Endothelial cell of umbilical vein (primary cell): Measurements from ENCODE around the gene SIGLEC8. TPM values are rescaled to one million over a fixed set of nuclear protein-coding genes. Genes with fewer than 3 reads are reported as not detected.

Experiments used
- BruUV-seq: library from RNA; stranded (reverse); fragments of 400-500 nt; replicated peaks from 2 replicates; lab custom pipeline; 2021; lab: Mats Ljungman, UMichigan
- CTCF ChIA-PET: fragments of 300-600, 350-600 bp; sonication (Branson Sonifier 250); formaldehyde crosslinking; loops from one replicate; lab custom pipeline; 2021; ENCODE audit warnings: antibody characterized with exemption, inconsistent platforms; lab: Charles Lee
- POLR2A ChIA-PET: fragments of 300-600, 350-600 bp; sonication (Branson Sonifier 250); formaldehyde crosslinking; loops from one replicate; lab custom pipeline; 2021; ENCODE audit warnings: antibody characterized with exemption, inconsistent platforms; lab: Charles Lee
- DNase-seq: peaks from one replicate; pipeline ENCODE4 v3.0.0-alpha.2; 2011; ENCODE audit warnings: low read depth, low spot score
- FAIRE-seq: peaks from 2 replicates; lab custom pipeline; 2011; peaks lifted over from hg19 to GRCh38; lab: Jason Lieb, UNC
- H2AFZ ChIP-seq: 2 replicates; pipeline ENCODE4 v1.6.0; 2012; ENCODE audit warnings: low read depth, low read length, control low read depth, inconsistent platforms
- H3K27ac ChIP-seq: 2 replicates; pipeline ENCODE4 v1.5.1; 2011; ENCODE audit warnings: low read depth, mild to moderate bottlenecking, control low read depth, low read length, moderate library complexity; ENCODE audit not compliant: insufficient read depth
- H3K27me3 ChIP-seq, 2 experiments: 2 replicates each; pipeline versions ENCODE4 v1.6.0 to v1.6.1; 2011; ENCODE audit warnings: low read length in 2 of 2, mixed read lengths in 1 of 2; ENCODE audit not compliant: control insufficient read depth in 2 of 2, insufficient read depth in 2 of 2
- H3K36me3 ChIP-seq, 2 experiments: 2 replicates in 1 of 2; 3 replicates in 1 of 2; pipeline ENCODE4 v1.5.1; 2011; ENCODE audit warnings: low read length in 2 of 2, mild to moderate bottlenecking in 1 of 2, moderate library complexity in 1 of 2; ENCODE audit not compliant: control insufficient read depth in 2 of 2, insufficient read depth in 2 of 2; ENCODE audit errors: extremely low read depth in 1 of 2
- H3K4me1 ChIP-seq: 3 replicates; pipeline ENCODE4 v1.5.1; 2011; ENCODE audit warnings: mild to moderate bottlenecking, low read length; ENCODE audit not compliant: control insufficient read depth, insufficient read depth; ENCODE audit errors: extremely low read depth
- H3K4me2 ChIP-seq: 2 replicates; pipeline ENCODE4 v1.6.1; 2011; ENCODE audit warnings: low read length, control low read depth, mixed read lengths; ENCODE audit not compliant: insufficient read depth
- H3K4me3 ChIP-seq, 3 experiments: fragments of 200-600 bp in 1 of 3; sonication (generic), shearing (Covaris generic) in 1 of 3; replicated peaks in 1 of 3; 2 replicates each; pipeline ENCODE4 v1.5.1; 2011 to 2016; ENCODE audit warnings: control low read depth in 3 of 3, low read length in 3 of 3, mild to moderate bottlenecking in 2 of 3, inconsistent platforms in 1 of 3, low read depth in 1 of 3, moderate library complexity in 1 of 3; ENCODE audit not compliant: insufficient read depth in 1 of 3
- H3K79me2 ChIP-seq: 2 replicates; pipeline ENCODE4 v1.6.0; 2012; ENCODE audit warnings: low read length, inconsistent platforms; ENCODE audit not compliant: control insufficient read depth, insufficient read depth
- H3K9ac ChIP-seq: replicated peaks from 2 replicates; pipeline ENCODE3; 2011; ENCODE audit warnings: low read length, control low read depth; ENCODE audit not compliant: insufficient read depth; ENCODE audit errors: extremely low read depth
- H3K9me1 ChIP-seq: replicated peaks from 3 replicates; pipeline ENCODE4 v1.6.0; 2011; ENCODE audit warnings: mild to moderate bottlenecking, low read length; ENCODE audit not compliant: control insufficient read depth, insufficient read depth; ENCODE audit errors: extremely low read depth
- H3K9me3 ChIP-seq: replicated peaks from 2 replicates; pipeline ENCODE4 v1.5.1; 2012; ENCODE audit warnings: low read length, inconsistent platforms; ENCODE audit not compliant: control insufficient read depth, insufficient read depth
- H4K20me1 ChIP-seq: replicated peaks from 2 replicates; pipeline ENCODE3; 2011; ENCODE audit warnings: mild to moderate bottlenecking, low read length; ENCODE audit not compliant: control insufficient read depth, insufficient read depth; ENCODE audit errors: extremely low read depth
- GATA2 ChIP-seq: IDR thresholded peaks from 2 replicates; pipeline ENCODE4 v1.7.0; 2011; ENCODE audit warnings: low read depth, mild to moderate bottlenecking, moderate library complexity, mixed read lengths, low read length; ENCODE audit not compliant: insufficient read length, insufficient read depth
- MYC ChIP-seq: IDR thresholded peaks from one replicate; pipeline ENCODE4 v1.6.1; 2011; ENCODE audit warnings: mild to moderate bottlenecking, low read depth, low read length
- dilution Hi-C: fragments of 300-500 bp; cut with MboI; formaldehyde crosslinking; loops from one replicate; pipeline ENCODE4 v1.15.0; 2019; ENCODE audit warnings: low sequenced_read_pairs; ENCODE audit not compliant: extremely low pct_ligation_motif_present
- intact Hi-C: fragments of 100-400 bp; cut with micrococcal nuclease; formaldehyde crosslinking; loops from one replicate; pipeline ENCODE4 v1.10.0; 2022
- polyA plus RNA-seq, 4 experiments: library from polyadenylated mRNA; depleted of rRNA in 3 of 4; stranded (reverse) in 3 of 4; unstranded in 1 of 4; fragments of >200 nt; gene quantifications; 2 replicates each; pipeline versions ENCODE4 v1.2.1 to v1.2.3, GENCODE V29; 2011 to 2012; ENCODE audit warnings: missing spikeins in 1 of 4
- total RNA-seq: library from RNA; stranded (reverse); gene quantifications from 2 replicates; pipeline ENCODE4 v1.2.3, GENCODE V29; 2021

Gene SIGLEC8
- total and polyA plus RNA-seq, 2 donors (not counting 3 experiments of a cell fraction or from before 2014, with no cell fraction given), result not detected

DNA sequence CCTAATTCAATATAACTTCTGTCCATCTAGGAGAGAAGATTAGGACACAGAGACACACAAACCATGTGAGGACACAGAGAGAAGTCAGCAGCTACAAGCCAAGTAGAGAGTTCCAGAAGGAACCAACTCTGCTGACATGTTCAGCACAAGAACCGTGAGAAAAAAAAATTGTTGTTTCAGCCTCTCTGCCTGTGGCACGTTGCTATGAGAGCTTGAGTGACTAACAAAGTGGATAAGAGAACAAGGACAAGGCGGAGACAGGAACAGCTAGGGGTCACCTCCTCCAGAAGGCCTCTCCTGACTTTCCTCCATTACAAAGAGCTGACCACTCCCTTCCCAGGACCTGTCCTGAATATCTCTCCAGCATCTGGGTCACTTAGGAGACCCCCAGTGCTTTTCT is 48.9 kb upstream of the SIGLEC8 start:
- no peaks in the 10 kb centered on the region for H4K20me1 ChIP-seq
- FAIRE-seq (no peak), DNase-seq (no peak)
- no peak for TF ChIP-seq GATA2
- H3K4me3 ChIP-seq, result no peak overlapping the region
- no peaks in the 10 kb centered on the region for H3K9me1 ChIP-seq
- H3K9ac ChIP-seq, result no peak overlapping the region
- no peaks in the 10 kb centered on the region for H3K9me3 ChIP-seq
- H2AFZ ChIP-seq, result no peak overlapping the region
- ChIA-PET POLR2A (no interaction called here), CTCF (interaction anchor here (1.2 to 1.3 kb wide), 2 partner anchors 150 to 154 kb away, joined by 3 to 4 read pairs; no protein-coding TSS in a partner anchor)
- dilution Hi-C loops, result no loop called here
- no peaks in the 10 kb centered on the region for H3K27me3 ChIP-seq
- BruUV-seq, result no TSS peak
- no peak overlapping the region for H3K4me2 ChIP-seq
- no peak overlapping the region for H3K27ac ChIP-seq
- H3K36me3 ChIP-seq, result no peaks in the 10 kb centered on the region
- intact Hi-C loops, result no loop called here
- H3K4me1 ChIP-seq, result no peaks in the 10 kb centered on the region
- H3K79me2 ChIP-seq, result no peaks in the 10 kb centered on the region

- Histone ChIP-seq H3K4me2 (no peak overlapping the region), H3K4me3 (no peak overlapping the region), H3K79me2 (no peaks in the 10 kb centered on the region), H3K27ac (no peak overlapping the region), H4K20me1 (no peaks in the 10 kb centered on the region), H3K27me3 (no peaks in the 10 kb centered on the region), H3K36me3 (no peaks in the 10 kb centered on the region), H3K9ac (no peak overlapping the region), H3K9me3 (no peaks in the 10 kb centered on the region), H2AFZ (no peak overlapping the region), H3K4me1 (no peaks in the 10 kb centered on the region), H3K9me1 (no peaks in the 10 kb centered on the region)
- ChIA-PET POLR2A (no interaction called here), CTCF (interaction anchor here (1.3 to 1.6 kb wide), 5 partner anchors 8 to 151 kb away, joined by 3 to 4 read pairs (median 3); no protein-coding TSS in a partner anchor)
- intact Hi-C loops, result no loop called here
- dilution Hi-C loops, result no loop called here
- BruUV-seq, result no TSS peak
- FAIRE-seq (no peak), DNase-seq (no peak)
- TF ChIP-seq MYC, result no peak
These were observed 47.6 kb upstream of the SIGLEC8 start for GRCh38 chr19:51505904-51506303.
